Measurements from ENCODE around the gene RASGRP1.
A peak's percentile ranks its signal among the peaks of the same experiment; 100 is the strongest.
"Not testable (repeated sequence)": the region's sequence is repeated elsewhere in the genome, so short reads cannot be mapped to it uniquely, and the experiment has no call there.

RASGRP1 gene

DNA sequence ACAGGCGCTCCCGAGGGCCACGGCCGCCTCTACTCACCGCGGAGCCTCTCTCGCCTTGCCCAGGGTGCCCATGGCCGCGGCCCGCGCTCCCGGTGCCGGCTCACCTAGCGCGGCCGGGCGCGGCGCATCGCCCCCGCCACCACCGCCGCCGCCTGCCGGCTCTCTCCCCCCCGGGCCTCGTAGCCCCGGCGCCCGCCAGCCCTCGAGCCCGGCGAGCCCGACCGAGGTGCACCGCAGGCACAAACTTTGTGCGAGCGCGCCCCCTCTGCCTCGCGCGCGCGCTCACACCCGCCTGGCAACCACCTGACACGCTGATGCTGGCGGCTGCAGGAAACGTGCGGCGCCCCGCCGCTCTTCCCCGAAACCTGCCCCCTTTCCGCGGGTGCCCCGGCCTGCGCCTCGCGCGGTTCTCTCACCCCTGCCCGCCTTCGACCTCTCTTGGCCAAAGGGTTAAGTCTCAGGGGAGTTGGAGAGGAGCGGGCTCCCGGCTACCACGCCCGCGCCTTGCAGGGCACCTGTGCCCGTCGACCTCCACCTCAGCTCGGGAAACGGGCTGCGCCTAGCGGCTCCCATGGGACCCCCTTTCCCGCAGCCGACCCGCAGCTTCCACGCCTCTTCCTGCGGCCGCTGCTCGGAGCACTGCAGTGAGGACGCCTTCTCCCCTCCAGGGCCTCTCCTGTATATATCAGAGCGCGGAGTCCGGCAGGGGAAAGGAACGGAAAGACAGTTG is at the start of gene RASGRP1:
TSS of gene RASGRP1 (minus strand) at position 258 of the 730 bp plus-strand sequence. CDS start at position 72, 186 bp downstream.
- peak; percentile 63 to 86 (median 69) for DNase-seq

DNA sequence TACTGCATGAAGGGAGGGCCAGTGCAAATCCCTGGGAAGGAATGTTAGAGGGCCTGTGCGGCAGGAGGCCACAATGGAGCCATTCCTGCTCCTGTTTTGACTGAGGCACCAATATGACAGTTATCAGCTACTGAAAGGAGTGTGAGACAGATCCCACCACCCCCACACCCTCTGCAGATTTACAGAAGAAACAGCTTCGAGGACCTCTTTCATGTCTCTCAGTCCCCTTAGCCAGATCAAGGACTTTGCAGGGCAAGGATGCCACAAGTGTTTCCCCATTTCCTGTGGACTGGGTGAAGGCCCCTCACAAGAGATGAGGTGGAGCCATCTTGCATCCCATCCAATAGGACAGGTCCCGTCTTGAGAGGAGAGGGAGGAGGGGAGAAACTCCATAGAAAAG is 48.5 kb upstream of the RASGRP1 start:
- DNase-seq = no peak

DNA sequence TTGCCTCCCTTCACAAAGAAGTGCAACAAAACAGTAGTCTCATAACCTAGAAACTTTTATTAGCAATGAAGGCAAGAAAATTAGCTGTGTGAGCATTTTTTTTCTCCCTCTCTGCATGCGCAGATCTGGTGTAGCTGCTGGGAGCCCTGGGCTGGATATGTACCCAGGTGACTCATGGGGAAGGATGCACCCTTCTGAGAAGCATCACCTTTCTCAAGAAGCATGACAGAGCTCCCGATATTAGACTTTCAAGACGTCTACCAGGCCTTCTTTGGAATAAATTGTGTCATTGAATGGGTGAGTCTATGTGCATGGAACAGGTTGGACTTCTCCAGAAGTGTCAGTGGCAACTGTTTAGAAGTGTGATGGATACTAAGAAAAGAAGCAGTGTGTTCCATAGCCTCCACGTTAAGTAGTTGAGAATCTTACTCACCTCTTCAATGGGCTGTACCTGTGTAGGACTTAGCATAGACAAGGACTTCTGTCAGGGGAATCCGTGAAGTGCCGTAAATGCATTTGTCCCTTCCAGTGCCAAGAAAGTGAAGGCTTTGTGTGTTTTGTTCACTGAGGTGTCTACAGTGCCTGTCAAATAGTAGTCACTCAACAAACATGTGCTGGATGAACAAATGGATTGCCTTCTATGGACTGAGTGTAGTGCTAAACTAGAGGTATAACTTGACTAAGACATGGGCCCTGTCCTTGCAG is 47.7 kb upstream of the RASGRP1 start:
- DNase-seq = no peak

DNA sequence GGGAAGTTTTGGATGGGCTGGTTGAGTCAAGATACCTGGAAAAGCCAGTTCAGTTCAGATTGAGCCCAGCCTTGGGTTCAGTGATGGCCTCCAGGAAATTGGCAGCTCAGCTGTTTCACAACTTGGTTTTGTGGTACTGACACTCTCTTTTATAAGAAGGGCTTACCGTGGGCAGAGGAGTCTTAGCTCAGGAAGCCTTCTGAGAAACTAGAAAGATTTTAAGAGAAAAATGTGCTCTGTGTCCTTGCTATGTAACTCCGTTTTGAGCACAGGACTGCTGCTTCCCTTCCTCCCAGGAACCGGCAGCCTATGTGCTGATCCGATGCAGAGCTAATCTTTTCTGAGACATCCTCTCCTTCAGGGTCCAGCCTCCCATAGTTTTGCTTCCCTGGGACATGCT is 46.6 kb upstream of the RASGRP1 start:
- DNase-seq = no peak

DNA sequence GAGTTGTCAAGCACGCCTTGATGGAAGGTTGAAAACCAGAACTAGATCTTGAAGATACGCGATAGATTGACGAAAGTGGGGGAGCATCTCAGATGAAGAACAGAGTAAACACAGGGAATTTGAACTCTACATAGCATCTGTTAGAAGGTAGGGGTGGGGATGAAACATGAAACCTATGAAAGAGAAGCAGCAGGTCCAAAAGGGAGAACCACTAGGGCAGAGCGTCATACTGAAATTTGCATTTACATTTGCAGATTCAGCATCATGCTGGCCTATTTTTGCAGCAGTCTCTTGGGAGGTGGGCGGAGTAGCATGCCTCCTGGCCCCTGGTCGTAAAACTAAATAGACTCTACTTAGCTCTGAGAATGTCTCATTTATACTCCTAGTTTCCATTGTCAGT is 46.1 kb upstream of the RASGRP1 start:
- no peak for DNase-seq

DNA sequence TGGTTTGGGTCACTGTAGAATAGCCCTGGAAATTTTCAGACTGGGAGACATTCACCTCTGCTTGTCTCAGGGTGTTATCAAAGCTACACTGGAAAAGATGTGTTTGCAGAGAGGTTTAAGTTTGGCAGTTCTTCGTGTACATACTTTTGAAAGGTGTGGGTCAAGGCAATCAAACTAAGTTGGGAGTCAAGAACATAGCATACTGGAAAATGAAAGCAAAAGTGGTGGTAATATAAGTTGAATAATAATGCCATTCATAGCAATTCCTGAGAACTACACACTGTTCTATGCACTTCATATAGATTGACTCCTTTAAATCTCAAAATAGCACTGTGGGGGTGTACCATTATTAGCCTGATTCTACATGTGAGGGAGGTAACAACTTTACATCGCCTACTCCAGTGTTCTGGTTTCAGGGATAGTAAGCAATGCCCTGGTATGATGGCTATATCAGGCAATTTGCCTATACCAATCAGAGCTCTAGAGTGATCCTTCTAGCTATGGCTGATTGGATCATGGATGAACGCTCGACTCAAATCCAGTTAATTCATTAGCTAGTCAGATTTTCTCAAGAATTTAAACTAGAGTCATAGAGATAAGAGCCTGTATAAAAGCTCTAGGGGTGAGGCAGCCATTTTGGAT is 44.6 kb upstream of the RASGRP1 start:
- no peak for DNase-seq

DNA sequence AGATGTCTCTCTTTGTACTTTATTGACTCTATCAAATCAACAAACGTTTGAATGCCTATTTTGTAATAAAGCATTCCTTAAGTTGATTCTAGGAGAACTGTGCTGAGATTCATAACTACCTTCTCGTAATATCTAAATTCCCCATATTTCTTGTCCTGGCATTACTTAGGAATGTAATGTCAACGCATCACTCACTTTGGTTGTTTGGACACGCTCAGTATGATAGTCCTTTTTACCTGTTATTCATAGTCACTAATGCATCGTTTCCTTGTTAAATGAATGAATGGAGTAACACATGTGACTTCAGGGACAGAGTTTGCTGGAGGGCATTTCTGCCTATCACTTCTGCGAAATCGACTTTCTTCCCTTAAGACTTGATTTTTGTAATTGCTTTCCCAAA is 44.1 kb upstream of the RASGRP1 start:
- no peak for DNase-seq

DNA sequence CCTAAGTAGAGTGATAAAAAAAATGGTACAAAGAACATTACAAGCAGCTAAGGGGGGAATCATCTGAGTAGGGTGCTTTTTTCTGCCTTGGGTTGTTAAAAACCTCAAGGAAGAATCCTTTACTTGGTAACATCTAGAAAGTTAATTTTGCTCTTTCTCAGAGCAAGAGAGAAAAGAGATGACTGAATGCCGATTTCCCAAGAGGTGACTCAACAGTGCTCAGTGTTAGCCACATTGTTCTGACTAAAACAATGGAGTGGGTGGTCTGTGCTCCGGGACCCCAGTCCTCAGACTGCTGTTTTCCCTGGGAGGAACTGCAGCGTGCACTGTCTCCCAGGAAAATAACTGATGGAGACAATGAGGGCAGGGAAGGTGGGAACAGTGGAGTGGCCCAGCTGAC is 41.1 kb upstream of the RASGRP1 start:
- peak; percentile 44 to 52 (median 48) for DNase-seq

DNA sequence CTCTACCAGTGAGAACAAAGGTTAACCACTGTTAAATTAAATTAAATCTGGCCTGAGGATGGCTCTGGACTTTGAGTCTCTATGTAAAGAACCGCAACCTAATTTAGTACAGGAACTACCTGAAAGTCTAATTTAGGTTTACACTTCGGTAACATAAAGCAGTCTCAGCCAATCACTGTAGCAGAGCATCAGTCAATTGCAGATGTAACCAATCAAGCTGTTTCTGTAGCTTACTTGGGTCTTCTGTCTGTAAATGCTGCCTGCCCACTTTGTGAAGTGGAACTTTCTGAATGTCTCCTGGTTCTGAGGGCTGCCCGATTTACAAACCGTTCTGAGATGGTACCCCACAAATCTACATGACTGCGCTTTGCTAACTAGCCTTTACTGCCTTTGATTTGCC is 39.1 kb upstream of the RASGRP1 start:
- no peak for DNase-seq

DNA sequence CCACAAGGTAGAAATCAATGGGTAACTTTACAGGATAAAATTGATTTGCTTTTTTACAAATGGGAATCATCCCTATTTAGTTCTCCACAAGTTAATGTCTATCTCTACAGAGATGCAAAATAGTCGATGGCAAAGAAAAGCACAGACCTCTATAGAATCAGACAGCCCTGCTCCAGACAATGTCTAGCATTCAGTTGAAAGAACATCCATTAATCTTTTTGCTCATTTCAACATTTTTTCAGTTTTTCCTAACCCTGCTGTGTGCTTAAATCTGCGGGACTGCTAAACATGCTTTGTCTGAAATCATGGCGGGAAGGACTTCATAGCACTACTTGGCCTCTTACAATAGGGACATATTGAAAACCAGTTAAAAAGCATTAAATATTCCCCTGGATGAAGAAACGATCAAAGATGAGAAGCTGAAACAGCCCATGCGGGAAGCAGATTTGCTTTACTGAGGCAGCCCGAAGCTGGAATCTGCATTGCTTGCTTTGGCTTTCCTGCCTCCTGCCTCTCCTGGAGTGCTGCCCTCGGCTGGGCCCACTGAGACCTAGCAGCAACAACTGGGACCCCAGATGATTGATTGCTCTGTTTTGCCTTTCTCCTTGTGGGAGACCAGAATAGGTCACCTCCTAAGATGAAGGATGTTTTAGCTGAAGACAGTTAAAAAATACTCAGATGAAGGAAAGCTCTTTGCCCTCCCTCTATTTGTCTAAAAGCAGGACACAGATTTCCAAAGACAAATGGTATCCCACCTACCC is 38.5 kb upstream of the RASGRP1 start:
- DNase-seq = no peak

DNA sequence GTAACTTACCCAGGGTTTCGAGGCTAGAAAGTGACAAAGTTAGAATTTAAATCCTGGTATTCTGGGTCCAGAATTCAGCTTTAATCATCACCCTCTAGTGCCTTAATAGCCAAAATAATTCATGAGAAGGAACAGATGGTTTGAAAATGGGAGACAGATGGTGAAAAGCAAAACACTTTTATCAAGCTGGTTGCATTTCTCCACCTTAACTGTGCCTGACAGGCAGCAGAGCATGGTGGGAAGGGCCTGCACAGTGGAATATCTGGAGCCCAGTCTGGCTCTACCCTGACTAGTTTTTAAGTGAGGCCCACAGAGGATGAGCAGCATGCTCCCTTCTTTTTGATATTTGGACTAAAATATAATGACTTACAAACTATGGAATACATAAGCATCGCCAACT is 35.6 kb upstream of the RASGRP1 start:
- DNase-seq = no peak

DNA sequence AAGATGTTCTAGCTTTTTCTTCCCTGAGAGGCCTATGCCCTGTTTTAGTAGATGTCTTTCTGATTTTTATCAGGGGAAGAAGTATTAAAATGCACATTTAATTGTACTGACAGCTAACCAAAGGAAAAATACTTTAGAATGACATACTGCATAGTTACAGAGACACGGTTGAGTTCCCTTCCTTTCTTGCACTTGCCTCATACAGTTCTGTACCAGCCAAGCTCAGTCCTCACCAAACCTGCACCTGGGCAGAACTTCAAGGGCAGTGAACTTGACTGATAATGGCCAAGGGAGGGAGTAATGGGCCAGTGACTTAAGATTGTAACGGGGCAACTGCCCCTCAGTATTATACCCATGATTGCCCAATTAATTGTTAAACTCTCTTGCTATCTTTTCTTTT is 34.1 kb upstream of the RASGRP1 start:
- no peak for DNase-seq

DNA sequence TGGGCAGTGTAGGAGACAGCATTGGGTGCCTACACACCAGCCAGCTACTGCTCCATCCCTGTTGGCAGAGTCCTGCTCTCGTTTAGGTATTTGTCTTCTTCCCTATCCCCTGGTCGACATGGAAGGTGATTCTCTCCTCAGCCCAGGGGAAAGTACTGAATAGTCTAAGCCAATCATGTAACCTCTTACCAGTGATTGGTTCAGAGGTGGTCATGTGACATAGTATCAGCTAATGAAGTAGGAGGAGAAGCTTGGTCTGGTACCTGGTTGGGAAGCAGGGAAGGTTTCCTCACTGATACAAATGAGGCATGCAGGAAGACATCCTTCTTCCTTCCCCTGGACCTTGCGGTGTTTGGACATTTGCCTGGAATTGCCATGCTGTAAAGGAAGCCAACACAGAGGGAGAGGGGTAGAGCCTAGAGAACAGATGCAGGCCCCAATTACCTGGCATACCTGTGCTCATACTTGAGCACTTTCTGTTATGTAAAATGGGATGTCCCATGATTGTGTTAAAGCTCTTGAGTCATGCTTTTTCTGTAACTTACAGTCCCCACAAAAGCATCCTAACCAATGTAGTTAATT is 32.7 kb upstream of the RASGRP1 start:
- DNase-seq = no peak

DNA sequence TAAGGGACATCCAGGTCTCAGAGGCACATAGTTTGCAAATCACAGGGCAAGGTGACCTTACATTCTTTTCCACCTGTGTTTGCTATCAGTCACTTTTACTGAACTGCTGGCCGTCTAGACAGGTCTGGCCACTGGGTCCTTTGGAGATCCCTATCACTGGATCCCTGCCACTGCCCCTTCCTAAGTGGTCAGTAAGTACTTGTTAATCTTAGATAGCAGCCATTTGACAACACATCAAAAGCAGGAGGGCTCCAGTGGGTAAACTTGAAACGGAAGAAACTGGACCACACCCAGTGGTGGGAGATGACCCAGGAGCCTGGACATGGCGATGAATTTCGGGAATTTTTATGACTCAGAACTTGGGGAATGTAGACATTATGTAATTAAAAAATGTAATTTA is 28.9 kb upstream of the RASGRP1 start:
- peak in 2 of 3 donors; percentile 7 to 14 for DNase-seq

DNA sequence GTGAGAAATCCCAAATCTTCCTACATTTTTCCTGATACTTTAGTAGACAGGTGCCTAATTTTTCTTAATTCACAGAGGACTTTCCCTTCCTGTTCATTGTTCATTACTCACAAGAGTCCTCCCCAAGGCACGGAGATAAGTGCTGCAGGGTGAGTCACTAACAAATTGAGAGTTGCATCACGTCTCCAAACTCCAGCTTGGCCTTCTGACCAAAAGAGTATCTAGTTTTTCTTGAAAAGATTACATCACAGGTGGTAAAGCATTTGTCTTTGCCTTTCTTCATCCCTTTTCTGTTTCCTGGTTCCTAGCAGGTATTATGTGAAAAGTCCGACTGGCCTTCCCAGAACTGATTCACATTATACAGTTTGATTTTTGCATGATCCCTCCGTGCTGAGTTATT is 24.9 kb upstream of the RASGRP1 start:
- DNase-seq = peak; percentile 67 to 76 (median 74)

DNA sequence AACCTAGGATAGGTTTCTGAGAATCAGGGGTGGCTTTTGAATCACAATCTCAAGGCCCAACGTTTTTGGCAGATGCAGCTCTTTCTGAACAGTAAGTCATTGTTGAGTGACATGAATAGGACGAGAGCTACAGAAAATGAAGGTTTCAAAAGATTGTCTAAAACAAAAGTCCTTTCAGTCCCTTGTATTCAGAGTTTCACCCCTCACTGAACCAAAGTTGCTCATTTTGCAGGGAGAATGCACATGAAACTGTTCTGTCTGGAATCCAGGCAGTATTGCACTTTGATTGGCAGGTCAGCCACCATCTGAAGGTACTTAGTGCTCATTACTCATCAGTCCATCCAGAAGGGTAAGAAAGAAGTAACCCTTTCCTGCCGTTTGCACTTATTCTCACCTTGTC is 24.1 kb upstream of the RASGRP1 start:
- no peak for DNase-seq

DNA sequence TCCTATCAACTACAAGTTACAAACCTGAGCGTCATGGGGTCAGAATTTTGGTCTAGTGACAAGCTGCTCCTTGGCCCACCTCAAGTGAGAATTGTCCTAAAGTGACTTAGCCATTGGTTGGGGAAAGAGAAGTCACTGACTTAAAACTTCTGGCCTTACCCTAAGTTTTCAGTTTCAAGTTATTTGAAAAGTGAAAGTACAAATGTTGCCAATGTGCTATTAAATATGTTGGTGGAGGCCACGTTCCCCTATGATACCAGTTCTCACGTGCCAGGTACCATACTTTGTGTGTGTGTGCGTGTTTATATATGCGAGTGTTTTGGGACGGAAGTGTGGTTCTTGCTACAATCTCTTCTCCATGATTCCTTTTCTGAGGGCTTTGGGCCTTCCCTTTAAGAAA is 22.6 kb upstream of the RASGRP1 start:
- no peak for DNase-seq

DNA sequence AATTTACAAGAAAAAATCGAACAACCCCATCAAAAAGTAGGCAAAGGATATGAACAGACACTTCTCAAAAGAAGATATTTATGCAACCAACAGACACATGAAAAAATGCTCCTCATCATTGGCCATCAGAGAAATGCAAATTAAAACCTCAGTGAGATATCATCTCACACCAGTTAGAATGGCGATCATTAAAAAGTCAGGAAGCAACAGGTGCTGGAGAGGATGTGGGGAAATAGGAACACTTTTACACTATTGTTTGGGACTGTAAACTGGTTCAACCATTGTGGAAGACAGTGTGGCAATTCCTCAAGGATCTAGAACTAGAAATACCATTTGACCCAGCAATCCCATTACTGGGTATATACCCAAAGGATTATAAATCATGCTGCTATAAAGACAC is 21.4 kb upstream of the RASGRP1 start:
- DNase-seq = not testable (repeated sequence)

DNA sequence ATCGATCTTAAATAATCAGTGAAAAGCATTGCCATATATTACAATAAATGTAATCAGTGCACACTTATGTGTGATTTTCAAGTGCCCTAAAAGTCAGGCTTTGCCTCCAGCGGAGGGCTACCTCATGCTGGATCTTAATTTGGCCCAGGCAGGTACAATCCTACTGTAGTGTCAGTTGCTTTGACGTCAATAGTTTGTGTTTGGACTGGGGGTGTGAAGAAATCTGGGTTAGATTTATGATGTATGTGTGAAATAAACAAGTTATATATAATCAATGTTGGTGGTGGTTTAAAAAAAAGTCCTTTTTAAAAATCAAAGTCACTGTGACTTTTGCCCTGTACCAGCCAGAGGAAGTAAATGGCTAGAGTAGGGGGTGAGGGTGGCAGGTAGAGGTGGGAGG is 14.0 kb upstream of the RASGRP1 start:
- no peak for DNase-seq

DNA sequence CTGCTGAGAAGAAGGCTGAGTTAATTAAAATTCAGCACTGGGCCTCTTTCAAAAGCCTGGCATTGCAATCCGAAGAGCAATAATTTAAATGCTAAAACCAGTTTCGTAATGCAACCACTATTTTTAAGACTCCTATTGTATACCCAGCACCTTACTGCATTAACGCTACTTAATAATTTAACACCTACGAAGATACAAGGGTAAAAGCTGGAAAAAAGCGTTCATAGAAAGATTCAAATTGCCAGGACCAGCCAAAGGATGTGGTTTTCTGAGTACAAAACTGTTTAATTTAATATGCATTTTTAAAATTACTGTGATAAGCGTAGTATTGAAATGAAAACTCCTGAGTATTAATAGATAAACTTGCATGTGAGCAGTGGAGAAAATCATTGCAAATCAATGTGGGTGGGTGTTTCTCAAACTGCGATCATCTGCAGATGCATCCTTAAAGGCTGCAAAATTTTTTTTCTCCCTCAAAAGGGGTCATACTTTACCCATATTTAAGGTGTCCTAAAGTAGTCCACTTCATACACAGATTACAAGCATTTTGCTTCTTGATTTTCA is 12.9 kb upstream of the RASGRP1 start:
- DNase-seq = no peak

DNA sequence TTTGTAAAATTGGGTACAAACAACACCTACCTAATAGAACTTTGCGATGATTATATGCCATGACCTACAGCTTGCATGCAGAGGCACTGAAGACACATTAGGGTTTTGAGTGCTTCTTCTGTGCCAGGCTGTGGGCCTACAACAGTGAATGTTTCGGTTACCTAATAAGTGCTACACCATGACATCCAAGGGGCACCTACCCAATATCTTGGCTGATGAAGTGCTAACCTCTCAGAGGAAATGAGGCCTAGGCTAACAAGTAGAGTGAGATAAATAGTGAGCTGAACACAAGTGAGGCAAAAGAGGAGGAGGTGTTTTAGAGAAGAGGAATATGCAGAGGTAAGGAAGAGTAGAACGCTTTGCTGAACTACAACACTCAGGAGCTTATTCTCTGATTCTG is 12.2 kb upstream of the RASGRP1 start:
- DNase-seq = no peak

DNA sequence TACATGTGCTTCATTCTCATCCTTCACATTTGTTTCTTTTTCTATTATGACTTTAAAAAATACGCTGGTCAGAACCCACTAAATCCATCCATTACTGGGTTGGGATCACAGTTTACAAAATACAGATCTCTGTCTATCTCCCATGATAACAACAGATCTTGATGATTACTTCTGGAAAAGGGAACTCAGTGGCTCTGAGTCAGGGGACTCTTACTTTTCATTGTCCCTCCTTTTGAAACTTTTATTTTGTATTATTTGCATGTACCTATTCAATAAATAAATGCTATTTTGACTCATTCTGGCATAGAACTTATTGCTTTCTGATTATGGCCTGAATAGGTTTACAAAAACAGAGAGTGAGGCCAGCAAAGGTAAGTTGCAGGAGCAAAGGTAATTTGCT is 11.6 kb upstream of the RASGRP1 start:
- DNase-seq = no peak

DNA sequence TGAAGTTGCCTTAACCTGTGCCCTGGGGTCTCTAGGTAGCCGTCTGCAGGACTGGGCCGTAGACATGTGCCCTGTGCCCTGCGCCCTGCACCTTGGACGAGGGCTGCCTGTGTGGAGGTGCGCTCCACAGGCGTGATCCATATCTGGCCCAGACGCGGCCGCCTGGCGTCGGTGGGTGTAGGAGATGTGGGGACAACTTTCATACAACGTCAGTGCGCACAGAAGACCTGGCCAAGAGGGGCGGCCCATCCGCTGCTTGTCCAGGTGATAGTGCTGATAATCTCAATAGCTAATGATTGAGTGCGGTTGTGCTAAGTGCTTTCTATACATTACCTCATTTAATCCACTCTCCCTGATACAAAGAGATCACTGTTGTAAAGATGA is 665 bp upstream of the RASGRP1 start:
- DNase-seq = no peak
